ENCODE results near the gene TACO1.

The TACO1 gene

DNA sequence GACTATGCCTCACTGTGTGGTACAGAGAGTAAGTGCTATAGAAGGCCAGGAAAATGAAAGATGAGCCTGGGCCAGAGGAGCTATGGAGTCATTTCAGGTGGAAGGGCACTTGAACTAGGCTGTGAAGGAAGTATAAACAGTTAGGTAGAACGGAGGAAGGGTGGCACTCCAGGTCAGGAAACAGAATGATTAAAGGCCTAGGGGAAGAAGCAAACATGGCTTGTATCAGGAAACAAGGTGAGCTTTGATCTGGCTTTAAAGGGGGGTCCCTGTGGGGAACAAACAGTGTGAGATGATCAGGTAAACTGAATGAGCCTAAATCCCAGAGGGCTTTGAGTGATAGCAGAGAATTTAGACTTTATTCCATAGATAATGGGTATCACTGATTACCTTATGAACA is 38.4 kb downstream of the TACO1 start:
- no peak for TF ChIP-seq GATA3 (IDR thresholded peaks at IDR 0.05; ENCODE audit: low read depth, low read length)

DNA sequence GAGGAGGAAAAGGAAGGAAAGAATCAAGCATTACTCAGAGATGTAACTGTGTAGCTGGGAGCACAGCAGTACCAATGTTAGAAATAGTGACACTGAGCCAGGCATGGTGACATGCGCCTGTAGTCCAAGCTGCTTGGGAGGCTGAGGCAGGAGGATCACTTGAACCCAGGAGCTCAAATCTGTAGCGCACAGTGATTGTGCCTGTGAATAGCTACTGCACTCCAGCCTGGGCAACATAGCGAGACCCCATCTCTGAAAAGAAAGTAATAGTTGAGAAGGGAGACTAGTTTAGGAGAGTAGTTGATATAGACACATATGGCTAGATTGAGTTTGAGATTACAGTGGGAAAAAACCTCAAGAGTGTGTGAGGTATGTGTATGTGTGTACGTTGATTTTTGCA is 39.3 kb downstream of the TACO1 start:
- TF ChIP-seq GATA2 (IDR thresholded peaks at IDR 0.05; ENCODE audit: low read depth, low read length) (no peak), GATA3 (IDR thresholded peaks at IDR 0.05; ENCODE audit: low read depth, low read length) (no peak)

DNA sequence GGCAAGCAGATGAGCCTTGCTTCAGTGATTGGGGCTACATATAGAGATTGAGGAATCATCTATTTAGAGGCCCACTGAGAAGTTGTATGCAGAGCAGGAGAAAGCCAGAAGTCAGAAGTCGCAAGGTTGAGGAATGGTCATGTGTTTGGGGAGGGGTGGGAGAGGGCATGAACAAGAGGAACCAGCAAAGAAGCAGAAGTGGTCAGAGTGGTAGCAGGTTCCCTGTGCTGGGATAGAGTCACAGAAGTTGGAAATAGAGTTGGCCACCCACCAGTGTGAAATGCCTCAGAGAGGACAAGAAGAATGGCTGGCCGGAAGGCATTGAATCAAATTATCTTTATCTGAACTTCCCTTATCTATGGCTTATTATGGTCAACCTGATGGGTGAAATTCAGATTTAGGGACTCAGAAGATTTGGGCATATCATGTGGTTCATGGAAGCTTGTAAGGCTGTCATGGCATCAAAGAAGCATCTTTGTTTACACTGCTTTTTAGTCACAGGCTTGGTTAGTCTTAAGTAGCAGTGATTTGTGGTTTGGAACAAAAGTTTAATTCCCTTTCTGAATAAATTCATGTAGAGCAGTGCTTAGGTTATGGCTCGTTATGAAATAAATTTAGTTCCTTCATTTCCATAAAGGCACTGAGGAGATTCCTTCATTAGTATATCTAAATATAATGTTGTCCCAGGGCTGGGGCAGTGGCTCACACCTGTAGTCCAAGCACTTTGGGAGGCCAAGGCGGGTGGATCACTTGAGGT is 41.2 kb downstream of the TACO1 start:
- TF ChIP-seq GATA3 (IDR thresholded peaks at IDR 0.05; ENCODE audit: low read depth, low read length) (no peak), GATA2 (IDR thresholded peaks at IDR 0.05; ENCODE audit: low read depth, low read length) (no peak)

DNA sequence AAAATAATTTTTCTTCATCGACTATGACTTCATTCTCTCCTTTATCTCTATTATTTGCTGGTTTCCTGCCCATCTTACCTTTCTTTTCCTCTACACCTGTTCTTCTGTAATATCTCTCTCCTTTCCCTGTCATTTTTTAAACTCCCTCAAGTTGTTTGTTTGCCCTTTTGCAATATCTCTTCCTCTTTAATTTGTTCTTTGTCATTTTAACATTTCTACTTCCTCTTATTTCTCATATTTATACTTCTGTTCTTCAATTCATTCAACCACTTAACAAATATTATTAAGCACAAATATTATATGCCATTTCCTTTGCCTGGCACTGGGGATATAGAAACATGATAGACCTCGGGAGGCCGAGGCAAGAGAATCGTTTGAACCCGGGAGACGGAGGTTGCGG is 44.2 kb downstream of the TACO1 start:
- no peak for TF ChIP-seq GATA2 (IDR thresholded peaks at IDR 0.05; ENCODE audit: low read depth, low read length)
- no peak for TF ChIP-seq GATA3 (IDR thresholded peaks at IDR 0.05; ENCODE audit: low read depth, low read length)

DNA sequence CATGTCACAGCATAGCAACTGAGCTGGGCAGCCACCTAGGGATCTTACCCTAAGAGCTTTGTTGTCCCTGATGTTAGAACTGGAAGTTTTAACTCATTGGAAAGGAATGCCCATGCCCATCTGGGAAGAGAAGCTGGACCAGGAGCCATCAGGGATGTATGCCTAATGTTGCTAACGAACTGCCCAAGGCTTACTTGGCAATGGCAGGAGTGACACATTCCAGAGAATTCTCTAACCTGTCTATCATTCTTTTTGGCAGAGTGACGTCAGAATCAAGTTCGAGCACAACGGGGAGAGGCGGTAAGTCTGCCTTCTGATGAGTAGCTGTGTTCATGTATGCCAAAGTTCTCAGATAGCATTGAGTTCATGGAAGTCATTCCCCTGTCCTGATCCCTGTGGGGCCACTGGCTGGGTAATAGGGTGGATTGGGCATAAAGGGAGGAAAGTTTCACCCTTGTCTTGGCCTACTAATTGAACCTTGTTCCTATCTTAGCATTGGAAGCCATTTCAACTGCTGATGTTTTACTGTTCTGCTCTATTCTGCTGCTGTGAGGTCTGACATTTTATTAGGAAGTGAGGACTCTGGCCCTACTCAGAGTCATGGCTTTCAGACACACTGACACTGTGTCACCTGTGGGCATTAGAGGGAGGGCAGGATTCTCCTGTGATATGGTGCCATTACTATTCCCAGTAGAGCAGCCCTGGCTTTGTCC is 45.2 kb downstream of the TACO1 start:
- TF ChIP-seq GATA2 (IDR thresholded peaks at IDR 0.05; ENCODE audit: low read depth, low read length): no peak
- TF ChIP-seq GATA3 (IDR thresholded peaks at IDR 0.05; ENCODE audit: low read depth, low read length): no peak

DNA sequence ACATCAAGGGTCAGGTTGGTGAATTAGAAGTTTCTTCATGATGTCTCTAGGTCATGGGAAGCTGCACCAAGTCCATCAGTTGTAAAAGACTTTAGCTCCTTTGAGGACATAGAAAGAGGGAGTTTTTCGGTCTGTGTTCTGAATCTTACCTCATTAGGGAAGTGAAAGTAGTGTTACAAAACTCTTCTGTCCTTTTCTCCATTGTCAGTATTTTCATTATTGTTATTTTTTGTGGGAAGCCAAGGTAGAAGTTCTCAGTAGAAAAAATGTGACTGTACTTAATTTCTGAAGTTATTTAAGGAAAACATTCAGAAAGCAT is 45.8 kb downstream of the TACO1 start:
- TF ChIP-seq GATA3 (IDR thresholded peaks at IDR 0.05; ENCODE audit: low read depth, low read length) (no peak), GATA2 (IDR thresholded peaks at IDR 0.05; ENCODE audit: low read depth, low read length) (no peak)

DNA sequence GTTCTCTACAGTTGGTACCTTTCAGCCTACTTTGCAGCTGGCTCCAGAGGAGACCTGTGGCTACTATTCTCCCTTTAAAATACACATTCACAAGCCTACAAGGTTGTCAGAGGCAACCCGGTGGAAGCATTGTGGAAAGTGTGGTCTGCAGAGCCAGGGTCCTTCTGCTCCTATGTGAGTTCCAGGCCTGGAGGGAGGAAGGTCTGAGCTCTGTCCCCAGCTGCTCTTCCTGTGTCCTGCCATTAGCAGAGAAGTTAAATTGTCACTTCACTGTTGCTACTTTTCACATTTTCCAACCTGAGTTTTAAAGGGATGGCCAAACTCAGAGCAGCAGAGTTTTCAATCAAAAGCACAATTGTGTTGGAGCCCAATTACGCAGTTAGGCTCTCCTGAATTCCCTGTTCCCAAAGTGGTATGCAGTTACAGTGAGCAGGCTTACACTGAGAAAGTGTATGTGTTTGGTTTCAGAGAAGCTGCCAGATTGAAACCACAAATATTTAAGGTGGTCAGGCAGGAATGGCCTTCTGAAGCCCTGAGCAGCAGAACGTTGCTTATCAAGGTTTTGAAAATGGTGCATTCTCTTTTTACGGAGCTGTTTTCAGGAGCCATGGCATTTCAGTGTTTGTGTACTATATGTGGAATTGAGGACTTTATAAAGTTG is 46.5 kb downstream of the TACO1 start:
- no peak for TF ChIP-seq GATA2 (IDR thresholded peaks at IDR 0.05; ENCODE audit: low read depth, low read length)
- no peak for TF ChIP-seq GATA3 (IDR thresholded peaks at IDR 0.05; ENCODE audit: low read depth, low read length)

DNA sequence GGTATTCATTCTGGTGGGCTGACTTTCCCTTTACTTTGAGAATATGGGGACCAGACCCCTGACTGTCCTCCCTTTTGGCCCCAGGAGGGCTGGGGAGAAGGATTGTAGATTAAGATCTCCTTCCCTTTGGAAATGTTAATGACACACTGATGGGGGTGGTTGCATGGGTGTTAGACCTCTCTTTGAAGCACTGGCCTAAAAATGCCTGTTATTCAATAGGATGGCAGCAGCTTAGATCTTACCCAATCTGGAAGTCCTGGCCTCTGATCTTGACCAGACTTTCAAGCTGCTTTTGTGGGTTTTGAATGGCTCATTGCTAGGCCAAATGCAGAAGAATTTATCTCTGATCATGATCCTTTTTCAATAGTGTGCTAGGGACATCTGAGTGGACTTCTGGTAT is 47.2 kb downstream of the TACO1 start:
- TF ChIP-seq GATA3 (IDR thresholded peaks at IDR 0.05; ENCODE audit: low read depth, low read length): no peak
- no peak for TF ChIP-seq GATA2 (IDR thresholded peaks at IDR 0.05; ENCODE audit: low read depth, low read length)

DNA sequence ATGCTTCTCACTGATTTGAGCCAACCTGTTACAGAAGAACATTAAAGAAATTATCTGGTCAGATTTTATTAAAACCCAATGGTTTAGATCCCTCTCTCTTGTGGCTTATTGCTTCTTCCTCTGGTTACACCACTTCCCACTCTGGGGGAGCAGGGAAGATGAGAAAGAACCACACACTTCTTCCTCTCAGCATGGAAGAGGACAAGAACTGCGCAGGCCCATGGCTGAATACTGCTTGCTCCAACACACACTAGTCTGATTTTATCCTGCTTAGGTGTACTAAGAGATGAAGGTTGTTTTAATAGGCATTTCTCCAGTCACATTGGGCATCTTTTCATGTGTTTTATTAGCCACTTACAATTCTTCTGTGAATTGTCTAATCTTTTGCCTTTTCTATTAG is 49.1 kb downstream of the TACO1 start:
- TF ChIP-seq GATA3 (IDR thresholded peaks at IDR 0.05; ENCODE audit: low read depth, low read length) (no peak), GATA2 (IDR thresholded peaks at IDR 0.05; ENCODE audit: low read depth, low read length) (no peak)

DNA sequence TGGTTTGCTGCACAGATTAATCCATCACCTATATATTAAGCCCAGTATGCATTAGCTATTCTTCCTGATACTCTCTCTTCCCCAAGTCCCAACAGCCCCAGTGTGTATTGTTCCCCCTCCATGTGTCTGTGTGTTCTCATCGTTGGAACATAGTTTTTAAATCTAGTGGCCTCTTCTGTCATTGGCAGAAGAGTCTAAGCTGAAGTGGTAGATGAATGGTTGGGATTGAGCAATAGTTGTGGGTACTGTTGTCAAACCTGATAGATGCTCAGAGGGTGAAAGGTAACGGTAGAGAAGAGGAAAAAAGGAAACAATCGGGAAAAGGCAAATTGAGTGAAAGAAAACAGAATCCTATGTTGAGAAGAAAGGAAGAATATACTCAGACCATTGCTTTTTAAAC is 51.4 kb downstream of the TACO1 start:
- TF ChIP-seq GATA3 (IDR thresholded peaks at IDR 0.05; ENCODE audit: low read depth, low read length) (no peak), GATA2 (IDR thresholded peaks at IDR 0.05; ENCODE audit: low read depth, low read length) (no peak)

DNA sequence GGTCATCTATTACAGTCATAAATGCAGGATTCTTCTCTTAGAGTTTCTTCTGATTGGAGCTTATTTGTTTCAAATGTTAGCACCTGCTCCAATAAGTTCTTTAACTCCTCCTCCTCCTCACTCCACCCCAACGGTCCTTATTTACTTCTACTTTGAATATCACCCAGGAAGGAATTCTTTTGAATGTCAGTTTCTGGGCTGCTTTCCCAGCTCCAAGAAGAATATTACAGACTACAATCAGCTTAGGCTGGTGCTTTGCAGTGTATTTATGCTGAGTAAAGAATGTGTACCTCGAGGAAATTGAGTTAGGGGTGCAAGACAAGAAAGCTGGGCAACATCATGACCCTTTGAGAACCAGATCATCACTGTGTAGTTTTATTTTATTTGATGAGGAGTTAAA is 52.4 kb downstream of the TACO1 start:
- TF ChIP-seq GATA3 (IDR thresholded peaks at IDR 0.05; ENCODE audit: low read depth, low read length) (no peak), GATA2 (IDR thresholded peaks at IDR 0.05; ENCODE audit: low read depth, low read length) (no peak)

DNA sequence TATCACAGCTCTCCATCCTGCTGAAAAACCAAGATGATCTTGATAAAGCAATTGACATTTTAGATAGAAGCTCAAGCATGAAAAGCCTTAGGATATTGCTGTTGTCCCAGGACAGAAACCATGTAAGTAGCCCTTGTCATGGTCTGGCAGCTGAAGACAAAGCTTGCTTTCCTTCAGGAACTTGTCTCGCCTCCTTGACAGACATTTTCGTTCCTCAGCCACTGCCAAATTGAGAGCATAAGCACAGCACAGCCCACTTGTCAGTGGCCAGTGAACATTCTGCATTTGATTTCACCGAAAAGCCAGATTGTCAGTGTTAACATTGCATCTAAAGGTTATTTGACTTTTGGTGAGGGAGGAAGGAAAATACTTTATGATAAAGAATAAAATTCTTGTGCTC is 57.1 kb downstream of the TACO1 start:
- TF ChIP-seq GATA3 (IDR thresholded peaks at IDR 0.05; ENCODE audit: low read depth, low read length) (no peak), GATA2 (IDR thresholded peaks at IDR 0.05; ENCODE audit: low read depth, low read length) (no peak)

Data from SH-SY5Y (cell line).